WI38 (cell line): ENCODE data around the gene CRYZ.

Experiments
- H3K4me3 ChIP-seq: 2 replicates; pipeline ENCODE4 v1.5.1; 2011; ENCODE audit warnings: low read depth, mild to moderate bottlenecking, control low read depth, low read length
- CTCF ChIP-seq: IDR thresholded peaks from 2 replicates; pipeline ENCODE4 v1.5.1; 2012; ENCODE audit warnings: low read depth, mild to moderate bottlenecking, control low read depth, low read length

The CRYZ gene

GRCh38 chr1:74726063-74726462 lies 6.8 kb downstream of the CRYZ start:
- TF ChIP-seq CTCF: no peak

GRCh38 chr1:74717626-74718025 lies 15.2 kb downstream of the CRYZ start:
- TF ChIP-seq CTCF: no peak
- no peak overlapping the region for H3K4me3 ChIP-seq

More at GRCh38 chr1:74726063-74726462, 6.8 kb downstream of the CRYZ start:
- H3K4me3 ChIP-seq: no peak overlapping the region

GRCh38 chr1:74716822-74717221 lies 16.0 kb downstream of the CRYZ start:
- TF ChIP-seq CTCF: no peak
- no peak overlapping the region for H3K4me3 ChIP-seq

- no peak overlapping the region for H3K4me3 ChIP-seq
- TF ChIP-seq CTCF: no peak
Measured at GRCh38 chr1:74715806-74716205, 17.0 kb downstream of the CRYZ start.

- H3K4me3 ChIP-seq: no peak overlapping the region
- no peak for TF ChIP-seq CTCF
Measured at GRCh38 chr1:74715236-74715502, 17.7 kb downstream of the CRYZ start.

- no peak for TF ChIP-seq CTCF
Measured at GRCh38 chr1:74714429-74715235, 18.2 kb downstream of the CRYZ start.

GRCh38 chr1:74713849-74714248 lies 19.0 kb downstream of the CRYZ start:
- H3K4me3 ChIP-seq: no peak overlapping the region
- TF ChIP-seq CTCF: no peak

More at GRCh38 chr1:74714429-74715235, 18.2 kb downstream of the CRYZ start:
- H3K4me3 ChIP-seq: no peak overlapping the region
